ENCODE results near the gene NEUROG2. TPM values are rescaled to one million over a fixed set of nuclear protein-coding genes. Genes with fewer than 3 reads are reported as not detected.

The NEUROG2 gene
- total and polyA plus RNA-seq, 2 donors (not counting 3 experiments of a cell fraction or from before 2014, with no cell fraction given), result not detected

GRCh38 chr4:112508356-112508755 lies 7.6 kb downstream of the NEUROG2 start:
- no peak for DNase-seq (ENCODE audit: low read depth, low spot score)
- dilution Hi-C loops (cut with MboI; ENCODE audit: extremely low pct_ligation_motif_present, low sequenced_read_pairs), result no loop called here
- H3K4me2 ChIP-seq (ENCODE audit: insufficient read depth, low read length), result no peak overlapping the region
- H3K9me3 ChIP-seq (replicated peaks; ENCODE audit: control insufficient read depth, insufficient read depth, low read length), result no peaks in the 10 kb centered on the region
- peaks cover 51 to 85% of the 10 kb centered on the region in 2 experiments for H3K27me3 ChIP-seq (ENCODE audit: control insufficient read depth in 2 of 2, insufficient read depth in 2 of 2, low read length in 2 of 2)
- FAIRE-seq, result no peak
- H3K9ac ChIP-seq (replicated peaks; ENCODE audit: extremely low read depth, insufficient read depth, low read length), result no peak overlapping the region
- no TSS peak for BruUV-seq (replicated peaks)
- ChIA-PET POLR2A (no interaction called here), CTCF (interaction anchor here (1.0 kb wide), 1 partner anchor 15 kb away, joined by 3 read pairs; no protein-coding TSS in a partner anchor)
- TF ChIP-seq MAX (IDR thresholded peaks at IDR 0.05; ENCODE audit: insufficient read depth, insufficient read length) (no peak), MYC (IDR thresholded peaks at IDR 0.05; ENCODE audit: low read depth, low read length) (no peak), EZH2 (IDR thresholded peaks at IDR 0.05; ENCODE audit: borderline replicate concordance, low read depth, low read length, severe bottlenecking) (no peak), GATA2 (IDR thresholded peaks at IDR 0.05; ENCODE audit: insufficient read depth, insufficient read length, low read depth, low read length) (no peak), FOS (IDR thresholded peaks at IDR 0.05; ENCODE audit: borderline replicate concordance, insufficient read depth, low read length) (no peak), POLR2A (IDR thresholded peaks at IDR 0.05; ENCODE audit: low read depth, low read length) (no peak), POLR2AphosphoS5 (IDR thresholded peaks at IDR 0.05; ENCODE audit: insufficient read depth, low read depth, low read length) (no peak), JUN (IDR thresholded peaks at IDR 0.05; ENCODE audit: borderline replicate concordance, insufficient read depth, insufficient read length, low read depth) (no peak), CTCF (IDR thresholded peaks at IDR 0.05; ENCODE audit: extremely low read depth in 1 of 2, insufficient read depth in 1 of 2, low read depth in 1 of 2, low read length in 2 of 2) (no peak)
- no peaks in the 10 kb centered on the region for H3K36me3 ChIP-seq (ENCODE audit: control insufficient read depth in 2 of 2, extremely low read depth in 1 of 2, insufficient read depth in 2 of 2, low read length in 2 of 2)
- no peaks in the 10 kb centered on the region for H3K9me1 ChIP-seq (replicated peaks; ENCODE audit: control insufficient read depth, extremely low read depth, insufficient read depth, low read length)
- H3K4me3 ChIP-seq (replicated peaks in 1 of 3; ENCODE audit: insufficient read depth in 1 of 3, low read depth in 1 of 3, low read length in 3 of 3), result no peak overlapping the region
- H3K27ac ChIP-seq (ENCODE audit: insufficient read depth, low read depth, low read length), result no peak overlapping the region
- no peak overlapping the region for H2AFZ ChIP-seq (ENCODE audit: low read depth, low read length)
- H4K20me1 ChIP-seq (replicated peaks; ENCODE audit: control insufficient read depth, extremely low read depth, insufficient read depth, low read length), result no peaks in the 10 kb centered on the region
- peaks cover 9% of the 10 kb centered on the region for H3K4me1 ChIP-seq (ENCODE audit: control insufficient read depth, extremely low read depth, insufficient read depth, low read length)
- intact Hi-C loops (cut with micrococcal nuclease), result no loop called here
- no peaks in the 10 kb centered on the region for H3K79me2 ChIP-seq (ENCODE audit: control insufficient read depth, insufficient read depth, low read length)

Measured in endothelial cell of umbilical vein (primary cell).